Liver (tissue), 9 donors: ENCODE data around the gene IRF9. TPM values are rescaled to one million over a fixed set of nuclear protein-coding genes. Genes with fewer than 3 reads are reported as not detected.

ENCODE experiments used
- DNase-seq: peaks from one replicate; pipeline ENCODE4 v3.0.0-alpha.2; 2017; ENCODE audit warnings: low spot score
- H3K27ac ChIP-seq, 2 donors: one replicate each; pipeline ENCODE4 v1.7.0; 2013; ENCODE audit warnings: inconsistent platforms in 2 of 2, low read length in 2 of 2, control low read depth in 1 of 2, low read depth in 1 of 2, mild to moderate bottlenecking in 1 of 2
- H3K27me3 ChIP-seq, 4 donors: one replicate each; pipeline versions ENCODE4 v1.6.1 to v1.7.0; 2013; ENCODE audit warnings: low read length in 3 of 4, inconsistent platforms in 1 of 4, mild to moderate bottlenecking in 1 of 4, moderate library complexity in 1 of 4; ENCODE audit not compliant: control insufficient read depth in 4 of 4, insufficient read depth in 4 of 4
- H3K36me3 ChIP-seq, 4 donors: one replicate each; pipeline versions ENCODE4 v1.6.1 to v1.7.0; 2013; ENCODE audit warnings: low read length in 3 of 4, mild to moderate bottlenecking in 3 of 4, low read depth in 1 of 4, moderate library complexity in 1 of 4; ENCODE audit not compliant: control insufficient read depth in 4 of 4, insufficient read depth in 3 of 4
- H3K4me1 ChIP-seq, 4 donors: one replicate each; pipeline versions ENCODE4 v1.6.1 to v1.7.0; 2013; ENCODE audit warnings: low read length in 3 of 4, mild to moderate bottlenecking in 3 of 4, moderate library complexity in 1 of 4; ENCODE audit not compliant: control insufficient read depth in 4 of 4, insufficient read depth in 4 of 4
- H3K4me3 ChIP-seq, 3 donors: one replicate each; pipeline versions ENCODE4 v1.6.1 to v1.7.0; 2013; ENCODE audit warnings: low read length in 3 of 3, control low read depth in 1 of 3, low read depth in 1 of 3, mild to moderate bottlenecking in 1 of 3
- H3K9ac ChIP-seq, 2 donors: one replicate each; pipeline ENCODE4 v1.7.0; 2013; ENCODE audit warnings: low read length in 2 of 2, mild to moderate bottlenecking in 2 of 2, moderate library complexity in 2 of 2, control low read depth in 1 of 2, low read depth in 1 of 2
- H3K9me3 ChIP-seq, 4 donors: one replicate each; pipeline versions ENCODE4 v1.6.1 to v1.7.0; 2013; ENCODE audit warnings: low read length in 3 of 4; ENCODE audit not compliant: control insufficient read depth in 4 of 4
- EGR1 ChIP-seq, 2 donors: IDR thresholded peaks; 2 replicates each; pipeline ENCODE4 v1.6.1; 2016 to 2018; ENCODE audit warnings: antibody characterized with exemption in 2 of 2, low read depth in 2 of 2
- GABPA ChIP-seq, 2 donors: IDR thresholded peaks in 1 of 2; conservative IDR thresholded peaks in 1 of 2; 2 replicates each; pipeline ENCODE4 v1.6.1; 2016; ENCODE audit warnings: antibody characterized with exemption in 2 of 2, mild to moderate bottlenecking in 1 of 2, moderate library complexity in 1 of 2
- HNF4G ChIP-seq: IDR thresholded peaks from 2 replicates; pipeline ENCODE4 v1.6.1; 2016; ENCODE audit warnings: antibody characterized with exemption
- JUND ChIP-seq, 2 donors: IDR thresholded peaks; 2 replicates each; pipeline ENCODE4 v1.6.1; 2016; ENCODE audit warnings: antibody characterized with exemption in 2 of 2
- RAD21 ChIP-seq, 2 donors: IDR thresholded peaks; 2 replicates each; pipeline ENCODE4 v1.6.1; 2016; ENCODE audit warnings: antibody characterized with exemption in 2 of 2, mild to moderate bottlenecking in 2 of 2
- WGBS: extraction: QIAGEN DNeasy Blood & Tissue Kit; methylation state at CpG from one replicate; pipeline ENCODE4 v1.1.7; 2013; 5-methylcytosine and 5-hydroxymethylcytosine counted together
- polyA plus RNA-seq, 2 donors: library from polyadenylated mRNA; stranded (reverse) in 1 of 2; unstranded in 1 of 2; fragments of 200-250 nt in 1 of 2; fragments of >200 nt in 1 of 2; fragmentation: Nextera tagmentation in 1 of 2; extraction: Ambion mirVana in 1 of 2; gene quantifications; one replicate each; pipeline versions ENCODE4 v1.2.1 to v1.2.3, GENCODE V29; 2013 to 2015
- total RNA-seq, 2 donors: library from RNA; depleted of rRNA; stranded (reverse); fragments of >200 nt; gene quantifications; one replicate each; pipeline ENCODE4 v1.2.3, GENCODE V29; 2014
- TF ChIP-seq, protein P1 (sequence below): fragments of 150-350 bp; IDR thresholded peaks from 2 replicates; pipeline ENCODE4 v1.5.1; 2017; ENCODE audit warnings: improper control_type of control experiment, low read depth, low read length; ENCODE audit not compliant: missing input control
- TF ChIP-seq, protein P2 (sequence below): IDR thresholded peaks from 2 replicates; pipeline ENCODE4 v1.6.1; 2016; ENCODE audit warnings: antibody characterized with exemption, mild to moderate bottlenecking
- TF ChIP-seq, protein P3 (sequence below): IDR thresholded peaks from 2 replicates; pipeline ENCODE4 v1.6.1; 2016; ENCODE audit warnings: antibody characterized with exemption
- TF ChIP-seq, protein P4 (sequence below): IDR thresholded peaks from 2 replicates; pipeline ENCODE4 v1.6.1; 2016; ENCODE audit warnings: antibody characterized with exemption
- donor health status: healthy.
- donor health status: healthy.
- donor health status: healthy.
- donor health status: healthy.
- donor health status: healthy.

The IRF9 gene
- total and polyA plus RNA-seq, 4 donors: 37.9 to 60.9 (median 51.0) TPM

DNA sequence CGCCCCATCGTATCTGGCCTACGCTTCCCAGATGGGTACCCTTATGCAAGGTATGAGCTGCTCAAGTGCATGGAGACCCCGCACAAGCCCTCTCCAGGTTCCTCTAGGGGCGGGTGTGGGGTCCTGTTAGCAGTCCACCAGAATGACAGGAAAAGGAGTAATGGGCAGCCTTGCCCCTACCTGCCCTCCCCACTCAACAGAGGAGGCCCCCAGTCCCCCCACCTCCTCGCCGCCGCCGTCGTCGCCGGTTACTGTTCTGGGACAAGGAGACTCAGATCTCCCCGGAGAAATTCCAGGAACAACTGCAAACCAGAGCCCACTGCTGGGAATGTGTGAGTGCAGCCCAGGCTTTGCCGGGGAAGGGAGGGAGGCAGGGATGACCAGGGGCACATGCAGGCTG is 16.8 kb downstream of the IRF9 start (continued):
- TF ChIP-seq, protein P1, sequence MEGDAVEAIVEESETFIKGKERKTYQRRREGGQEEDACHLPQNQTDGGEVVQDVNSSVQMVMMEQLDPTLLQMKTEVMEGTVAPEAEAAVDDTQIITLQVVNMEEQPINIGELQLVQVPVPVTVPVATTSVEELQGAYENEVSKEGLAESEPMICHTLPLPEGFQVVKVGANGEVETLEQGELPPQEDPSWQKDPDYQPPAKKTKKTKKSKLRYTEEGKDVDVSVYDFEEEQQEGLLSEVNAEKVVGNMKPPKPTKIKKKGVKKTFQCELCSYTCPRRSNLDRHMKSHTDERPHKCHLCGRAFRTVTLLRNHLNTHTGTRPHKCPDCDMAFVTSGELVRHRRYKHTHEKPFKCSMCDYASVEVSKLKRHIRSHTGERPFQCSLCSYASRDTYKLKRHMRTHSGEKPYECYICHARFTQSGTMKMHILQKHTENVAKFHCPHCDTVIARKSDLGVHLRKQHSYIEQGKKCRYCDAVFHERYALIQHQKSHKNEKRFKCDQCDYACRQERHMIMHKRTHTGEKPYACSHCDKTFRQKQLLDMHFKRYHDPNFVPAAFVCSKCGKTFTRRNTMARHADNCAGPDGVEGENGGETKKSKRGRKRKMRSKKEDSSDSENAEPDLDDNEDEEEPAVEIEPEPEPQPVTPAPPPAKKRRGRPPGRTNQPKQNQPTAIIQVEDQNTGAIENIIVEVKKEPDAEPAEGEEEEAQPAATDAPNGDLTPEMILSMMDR: no peak
- TF ChIP-seq JUND (IDR thresholded peaks at IDR 0.05) (no peak), RAD21 (IDR thresholded peaks at IDR 0.05) (no peak), EGR1 (IDR thresholded peaks at IDR 0.05; ENCODE audit: low read depth in 2 of 2) (no peak)
- TF ChIP-seq, protein P2, sequence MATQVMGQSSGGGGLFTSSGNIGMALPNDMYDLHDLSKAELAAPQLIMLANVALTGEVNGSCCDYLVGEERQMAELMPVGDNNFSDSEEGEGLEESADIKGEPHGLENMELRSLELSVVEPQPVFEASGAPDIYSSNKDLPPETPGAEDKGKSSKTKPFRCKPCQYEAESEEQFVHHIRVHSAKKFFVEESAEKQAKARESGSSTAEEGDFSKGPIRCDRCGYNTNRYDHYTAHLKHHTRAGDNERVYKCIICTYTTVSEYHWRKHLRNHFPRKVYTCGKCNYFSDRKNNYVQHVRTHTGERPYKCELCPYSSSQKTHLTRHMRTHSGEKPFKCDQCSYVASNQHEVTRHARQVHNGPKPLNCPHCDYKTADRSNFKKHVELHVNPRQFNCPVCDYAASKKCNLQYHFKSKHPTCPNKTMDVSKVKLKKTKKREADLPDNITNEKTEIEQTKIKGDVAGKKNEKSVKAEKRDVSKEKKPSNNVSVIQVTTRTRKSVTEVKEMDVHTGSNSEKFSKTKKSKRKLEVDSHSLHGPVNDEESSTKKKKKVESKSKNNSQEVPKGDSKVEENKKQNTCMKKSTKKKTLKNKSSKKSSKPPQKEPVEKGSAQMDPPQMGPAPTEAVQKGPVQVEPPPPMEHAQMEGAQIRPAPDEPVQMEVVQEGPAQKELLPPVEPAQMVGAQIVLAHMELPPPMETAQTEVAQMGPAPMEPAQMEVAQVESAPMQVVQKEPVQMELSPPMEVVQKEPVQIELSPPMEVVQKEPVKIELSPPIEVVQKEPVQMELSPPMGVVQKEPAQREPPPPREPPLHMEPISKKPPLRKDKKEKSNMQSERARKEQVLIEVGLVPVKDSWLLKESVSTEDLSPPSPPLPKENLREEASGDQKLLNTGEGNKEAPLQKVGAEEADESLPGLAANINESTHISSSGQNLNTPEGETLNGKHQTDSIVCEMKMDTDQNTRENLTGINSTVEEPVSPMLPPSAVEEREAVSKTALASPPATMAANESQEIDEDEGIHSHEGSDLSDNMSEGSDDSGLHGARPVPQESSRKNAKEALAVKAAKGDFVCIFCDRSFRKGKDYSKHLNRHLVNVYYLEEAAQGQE: no peak

DNA sequence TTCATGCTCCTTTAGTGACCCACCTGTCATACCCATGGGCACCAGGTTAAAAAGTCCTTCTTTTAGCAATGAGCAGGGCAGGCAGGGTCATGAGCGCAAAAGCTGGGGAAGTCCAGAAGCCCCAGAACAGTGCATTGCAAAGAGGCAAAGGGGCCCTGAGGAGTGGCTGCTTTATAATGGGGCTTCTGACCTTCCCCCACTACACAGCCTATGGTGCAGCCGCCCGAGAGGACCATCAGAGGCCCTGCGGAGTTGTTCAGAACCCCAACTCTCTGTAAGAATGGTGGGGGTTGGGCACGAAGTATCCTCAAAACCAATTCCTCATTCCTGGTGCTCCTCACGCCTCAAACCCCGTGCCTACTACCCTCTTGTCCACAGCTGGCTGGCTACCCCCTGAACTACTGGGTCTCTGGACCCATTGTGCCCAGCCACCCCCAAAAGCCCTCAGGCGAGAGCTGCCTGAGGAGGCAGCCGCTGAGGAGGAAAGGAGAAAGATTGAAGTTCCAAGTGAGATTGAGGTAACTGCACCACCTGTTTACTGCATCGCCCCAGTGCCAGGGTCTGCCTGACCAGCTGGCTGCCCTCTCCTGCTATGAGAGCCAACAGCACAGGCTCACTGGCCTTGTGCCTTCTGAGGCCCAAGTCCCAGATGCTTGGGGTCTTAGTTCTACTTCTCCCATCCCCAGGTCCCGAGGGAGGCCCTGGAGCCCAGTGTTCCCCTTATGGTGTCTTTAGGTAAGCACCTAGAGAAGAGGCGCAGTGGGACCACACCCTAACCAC is 17.5 kb downstream of the IRF9 start:
- H3K4me3 ChIP-seq: no peak overlapping the region
- no peak overlapping the region for H3K9ac ChIP-seq
- H3K36me3 ChIP-seq: peaks cover 13 to 63% (median 23%) of the 10 kb centered on the region in 4 donors
- peaks cover 0 to 22% (median 14%) of the 10 kb centered on the region in 4 donors for H3K4me1 ChIP-seq
- no peaks in the 10 kb centered on the region for H3K27me3 ChIP-seq
- TF ChIP-seq, protein P1: no peak
- TF ChIP-seq GABPA (IDR thresholded peaks at IDR 0.05 in 1 of 2, conservative IDR thresholded peaks at IDR 0.05 in 1 of 2) (no peak), HNF4G (no peak)
- TF ChIP-seq, protein P3, sequence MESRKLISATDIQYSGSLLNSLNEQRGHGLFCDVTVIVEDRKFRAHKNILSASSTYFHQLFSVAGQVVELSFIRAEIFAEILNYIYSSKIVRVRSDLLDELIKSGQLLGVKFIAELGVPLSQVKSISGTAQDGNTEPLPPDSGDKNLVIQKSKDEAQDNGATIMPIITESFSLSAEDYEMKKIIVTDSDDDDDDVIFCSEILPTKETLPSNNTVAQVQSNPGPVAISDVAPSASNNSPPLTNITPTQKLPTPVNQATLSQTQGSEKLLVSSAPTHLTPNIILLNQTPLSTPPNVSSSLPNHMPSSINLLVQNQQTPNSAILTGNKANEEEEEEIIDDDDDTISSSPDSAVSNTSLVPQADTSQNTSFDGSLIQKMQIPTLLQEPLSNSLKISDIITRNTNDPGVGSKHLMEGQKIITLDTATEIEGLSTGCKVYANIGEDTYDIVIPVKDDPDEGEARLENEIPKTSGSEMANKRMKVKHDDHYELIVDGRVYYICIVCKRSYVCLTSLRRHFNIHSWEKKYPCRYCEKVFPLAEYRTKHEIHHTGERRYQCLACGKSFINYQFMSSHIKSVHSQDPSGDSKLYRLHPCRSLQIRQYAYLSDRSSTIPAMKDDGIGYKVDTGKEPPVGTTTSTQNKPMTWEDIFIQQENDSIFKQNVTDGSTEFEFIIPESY: no peak
- TF ChIP-seq, protein P4, sequence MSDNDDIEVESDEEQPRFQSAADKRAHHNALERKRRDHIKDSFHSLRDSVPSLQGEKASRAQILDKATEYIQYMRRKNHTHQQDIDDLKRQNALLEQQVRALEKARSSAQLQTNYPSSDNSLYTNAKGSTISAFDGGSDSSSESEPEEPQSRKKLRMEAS: no peak
- WGBS: 80% methylated on average over 12 of the region's 12 CpGs
- DNase-seq: no peak
- H3K9me3 ChIP-seq: no peaks in the 10 kb centered on the region
- peak overlapping the region; percentile 61 to 72 for H3K27ac ChIP-seq
